ENCODE results near the gene FGF14.

Gene FGF14

DNA sequence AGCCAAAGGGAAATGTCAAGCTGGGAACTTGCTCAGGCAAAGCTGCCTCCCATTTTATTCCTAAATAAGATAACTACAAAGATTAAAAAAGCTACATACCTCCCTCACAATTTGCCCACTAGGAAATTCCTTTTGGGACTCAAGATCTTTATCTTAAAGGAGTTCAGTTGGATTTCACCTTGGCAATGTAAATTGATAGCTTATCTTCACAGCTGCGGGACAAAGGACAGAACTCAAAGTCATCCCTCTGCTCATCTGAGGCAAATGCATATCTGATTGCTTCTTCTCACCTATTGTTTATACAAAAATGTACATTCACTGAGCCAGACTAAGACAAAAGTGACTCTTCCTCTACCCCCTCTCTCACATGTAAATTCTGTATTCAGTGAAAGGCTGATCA is 47.8 kb downstream of the FGF14 start:
- Histone ChIP-seq H2AFZ (ENCODE audit: low read depth, low read length, severe bottlenecking) (no peak overlapping the region), H3K9me3 (ENCODE audit: insufficient read depth, low read length) (no peaks in the 10 kb centered on the region), H3K4me2 (ENCODE audit: low read depth, low read length, poor library complexity, severe bottlenecking) (no peak overlapping the region), H3F3A (ENCODE audit: insufficient read depth) (no peaks in the 10 kb centered on the region), H3K4me3 (ENCODE audit: insufficient read depth, low read length, poor library complexity, severe bottlenecking) (no peak overlapping the region), H3K27me3 (ENCODE audit: low read length) (no peaks in the 10 kb centered on the region), H3K9ac (ENCODE audit: low read length) (no peak overlapping the region), H3K36me3 (ENCODE audit: low read length) (no peaks in the 10 kb centered on the region), H3K9me2 (replicated peaks; ENCODE audit: insufficient read depth, low read length) (no peaks in the 10 kb centered on the region), H4K20me1 (ENCODE audit: low read depth, low read length) (no peaks in the 10 kb centered on the region), H3K79me2 (ENCODE audit: insufficient read depth, low read length) (no peaks in the 10 kb centered on the region), H3K27ac (ENCODE audit: low read depth, low read length) (no peak overlapping the region)
- TF ChIP-seq, protein P1, sequence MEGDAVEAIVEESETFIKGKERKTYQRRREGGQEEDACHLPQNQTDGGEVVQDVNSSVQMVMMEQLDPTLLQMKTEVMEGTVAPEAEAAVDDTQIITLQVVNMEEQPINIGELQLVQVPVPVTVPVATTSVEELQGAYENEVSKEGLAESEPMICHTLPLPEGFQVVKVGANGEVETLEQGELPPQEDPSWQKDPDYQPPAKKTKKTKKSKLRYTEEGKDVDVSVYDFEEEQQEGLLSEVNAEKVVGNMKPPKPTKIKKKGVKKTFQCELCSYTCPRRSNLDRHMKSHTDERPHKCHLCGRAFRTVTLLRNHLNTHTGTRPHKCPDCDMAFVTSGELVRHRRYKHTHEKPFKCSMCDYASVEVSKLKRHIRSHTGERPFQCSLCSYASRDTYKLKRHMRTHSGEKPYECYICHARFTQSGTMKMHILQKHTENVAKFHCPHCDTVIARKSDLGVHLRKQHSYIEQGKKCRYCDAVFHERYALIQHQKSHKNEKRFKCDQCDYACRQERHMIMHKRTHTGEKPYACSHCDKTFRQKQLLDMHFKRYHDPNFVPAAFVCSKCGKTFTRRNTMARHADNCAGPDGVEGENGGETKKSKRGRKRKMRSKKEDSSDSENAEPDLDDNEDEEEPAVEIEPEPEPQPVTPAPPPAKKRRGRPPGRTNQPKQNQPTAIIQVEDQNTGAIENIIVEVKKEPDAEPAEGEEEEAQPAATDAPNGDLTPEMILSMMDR (IDR thresholded peaks at IDR 0.05; ENCODE audit: insufficient read depth, low read length, poor library complexity, severe bottlenecking) = no peak
- TF ChIP-seq EZH2phosphoT487 (conservative IDR thresholded peaks at IDR 0.05; ENCODE audit: low read length) = no peak

DNA sequence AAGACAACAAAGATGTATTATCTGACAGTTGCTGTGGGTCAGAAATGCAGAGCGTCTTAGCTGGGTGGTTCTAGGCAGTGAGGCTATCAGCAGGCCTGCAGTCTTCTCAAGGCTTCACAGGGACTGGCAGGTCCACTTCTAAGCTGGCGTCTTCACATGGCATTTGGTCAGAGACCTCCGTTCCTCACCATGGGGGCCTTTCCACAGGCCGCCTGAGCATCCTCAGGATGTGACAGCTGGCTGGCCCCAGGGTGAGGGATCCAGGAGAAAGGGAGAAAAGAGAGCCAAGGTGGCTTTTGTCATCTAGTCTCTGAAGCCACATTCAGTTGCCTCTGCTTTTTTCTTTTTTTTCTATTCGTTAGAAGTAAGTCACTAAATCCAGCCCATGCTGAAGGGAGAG is 50.3 kb downstream of the FGF14 start:
- Histone ChIP-seq H3K79me2 (ENCODE audit: insufficient read depth, low read length) (no peaks in the 10 kb centered on the region), H3K9me2 (replicated peaks; ENCODE audit: insufficient read depth, low read length) (no peaks in the 10 kb centered on the region), H3K4me3 (ENCODE audit: insufficient read depth, low read length, poor library complexity, severe bottlenecking) (no peak overlapping the region), H3F3A (ENCODE audit: insufficient read depth) (no peaks in the 10 kb centered on the region), H2AFZ (ENCODE audit: low read depth, low read length, severe bottlenecking) (no peak overlapping the region), H3K27me3 (ENCODE audit: low read length) (no peaks in the 10 kb centered on the region), H3K9ac (ENCODE audit: low read length) (no peak overlapping the region), H3K4me2 (ENCODE audit: low read depth, low read length, poor library complexity, severe bottlenecking) (no peak overlapping the region), H3K9me3 (ENCODE audit: insufficient read depth, low read length) (no peaks in the 10 kb centered on the region), H4K20me1 (ENCODE audit: low read depth, low read length) (no peaks in the 10 kb centered on the region), H3K36me3 (ENCODE audit: low read length) (no peaks in the 10 kb centered on the region), H3K27ac (ENCODE audit: low read depth, low read length) (no peak overlapping the region)
- TF ChIP-seq EZH2phosphoT487 (conservative IDR thresholded peaks at IDR 0.05; ENCODE audit: low read length) = no peak
- TF ChIP-seq, protein P1 (IDR thresholded peaks at IDR 0.05; ENCODE audit: insufficient read depth, low read length, poor library complexity, severe bottlenecking) = no peak

- no peaks in the 10 kb centered on the region for H3K79me2 ChIP-seq (ENCODE audit: insufficient read depth, low read length)
- no peak overlapping the region for H2AFZ ChIP-seq (ENCODE audit: low read depth, low read length, severe bottlenecking)
- H3K4me2 ChIP-seq (ENCODE audit: low read depth, low read length, poor library complexity, severe bottlenecking) = no peak overlapping the region
- TF ChIP-seq, protein P1 (IDR thresholded peaks at IDR 0.05; ENCODE audit: insufficient read depth, low read length, poor library complexity, severe bottlenecking) = no peak
- TF ChIP-seq EZH2phosphoT487 (conservative IDR thresholded peaks at IDR 0.05; ENCODE audit: low read length) = no peak
- H3K27me3 ChIP-seq (ENCODE audit: low read length) = no peaks in the 10 kb centered on the region
- H3F3A ChIP-seq (ENCODE audit: insufficient read depth) = no peaks in the 10 kb centered on the region
- H3K9me2 ChIP-seq (replicated peaks; ENCODE audit: insufficient read depth, low read length) = no peaks in the 10 kb centered on the region
- no peaks in the 10 kb centered on the region for H4K20me1 ChIP-seq (ENCODE audit: low read depth, low read length)
- H3K27ac ChIP-seq (ENCODE audit: low read depth, low read length) = no peak overlapping the region
- no peaks in the 10 kb centered on the region for H3K36me3 ChIP-seq (ENCODE audit: low read length)
- H3K9me3 ChIP-seq (ENCODE audit: insufficient read depth, low read length) = no peaks in the 10 kb centered on the region
- H3K4me3 ChIP-seq (ENCODE audit: insufficient read depth, low read length, poor library complexity, severe bottlenecking) = no peak overlapping the region
- H3K9ac ChIP-seq (ENCODE audit: low read length) = no peak overlapping the region
Measured at GRCh38 chr13:102347490-102347889, 54.4 kb downstream of the FGF14 start.
